GM19395 (cell line): ENCODE data around the gene TMEM167A.

Experiments used
- ATAC-seq: cut with Tn5 transposase; IDR thresholded peaks from one replicate; pipeline ENCODE4 v1.9.1; 2021; ENCODE audit warnings: mild to moderate bottlenecking, moderate library complexity; ENCODE audit not compliant: unreplicated experiment

TMEM167A gene

GRCh38 chr5:83036991-83037575, 40.1 kb downstream of the TMEM167A start:
- ATAC-seq = no peak

- no peak for ATAC-seq
These were observed 41.7 kb downstream of the TMEM167A start for GRCh38 chr5:83035373-83036100.

GRCh38 chr5:83034528-83035207, 42.5 kb downstream of the TMEM167A start:
- no peak for ATAC-seq

GRCh38 chr5:83034036-83034435, 43.2 kb downstream of the TMEM167A start:
- ATAC-seq = no peak

- ATAC-seq = no peak
These were observed 45.8 kb downstream of the TMEM167A start for GRCh38 chr5:83031381-83031780.

GRCh38 chr5:83029912-83030311, 47.3 kb downstream of the TMEM167A start:
- no peak for ATAC-seq

- peak; percentile 84 for ATAC-seq
These were observed 50.1 kb downstream of the TMEM167A start for GRCh38 chr5:83026930-83027687.

- ATAC-seq = no peak
These were observed 50.7 kb downstream of the TMEM167A start for GRCh38 chr5:83026516-83026915.

- ATAC-seq = no peak
These were observed 51.3 kb downstream of the TMEM167A start for GRCh38 chr5:83025690-83026478.

GRCh38 chr5:83022334-83022733, 54.9 kb downstream of the TMEM167A start:
- ATAC-seq = no peak

GRCh38 chr5:83015676-83016075, 61.5 kb downstream of the TMEM167A start:
- ATAC-seq = no peak

GRCh38 chr5:83011985-83012384, 65.2 kb downstream of the TMEM167A start:
- ATAC-seq = peak; percentile 100

- no peak for ATAC-seq
These were observed 67.8 kb downstream of the TMEM167A start for GRCh38 chr5:83009408-83009807.

- no peak for ATAC-seq
These were observed 69.4 kb downstream of the TMEM167A start for GRCh38 chr5:83007755-83008154.

GRCh38 chr5:83006683-83007283, 70.4 kb downstream of the TMEM167A start:
- ATAC-seq = no peak

- no peak for ATAC-seq
These were observed 73.4 kb downstream of the TMEM167A start for GRCh38 chr5:83003791-83004190.
